NB4 (cell line): ENCODE results near the gene PDIA4.

Experiments
- CTCF ChIP-seq: IDR thresholded peaks from one replicate; pipeline ENCODE4 v1.5.1; 2012; ENCODE audit warnings: low read depth, low read length
- POLR2A ChIP-seq: IDR thresholded peaks from 2 replicates; pipeline ENCODE4 v1.6.1; 2011; ENCODE audit warnings: mild to moderate bottlenecking; ENCODE audit not compliant: insufficient read length; ENCODE audit errors: extremely low read depth

- TF ChIP-seq CTCF (no peak), POLR2A (no peak)
These were observed 49.3 kb upstream of the PDIA4 start for GRCh38 chr7:149077594-149077993.
